PFSK-1 (cell line): ENCODE data around the gene TMIGD3.

Experiments
- FOXP2 ChIP-seq: optimal IDR thresholded peaks from 2 replicates; pipeline ENCODE3; 2011; ENCODE audit warnings: borderline replicate concordance, control low read depth, inconsistent platforms; ENCODE audit not compliant: insufficient read depth; ENCODE audit errors: extremely low read length, extremely low read depth
- POLR2AphosphoS5 ChIP-seq: IDR thresholded peaks from 2 replicates; pipeline ENCODE4 v1.6.1; 2012; ENCODE audit warnings: low read depth, mild to moderate bottlenecking, control low read depth, low read length, moderate library complexity
- SIN3A ChIP-seq: IDR thresholded peaks from 2 replicates; pipeline ENCODE4 v1.6.1; 2012; ENCODE audit warnings: mild to moderate bottlenecking, low read length, moderate library complexity, borderline replicate concordance; ENCODE audit not compliant: insufficient read depth
- TAF1 ChIP-seq: IDR thresholded peaks from 2 replicates; pipeline ENCODE4 v1.6.1; 2012; ENCODE audit warnings: low read length, control low read depth, borderline replicate concordance; ENCODE audit not compliant: insufficient read depth
- TF ChIP-seq, protein P1 (sequence below), 2 experiments: IDR thresholded peaks; 2 replicates each; pipeline versions ENCODE4 v1.6.1 to v1.8.0; 2011 to 2012; ENCODE audit warnings: low read depth in 2 of 2, low read length in 2 of 2, control low read depth in 1 of 2, inconsistent platforms in 1 of 2, mild to moderate bottlenecking in 1 of 2, moderate library complexity in 1 of 2; ENCODE audit not compliant: insufficient read depth in 1 of 2

- TF ChIP-seq TAF1 (no peak), POLR2AphosphoS5 (no peak), SIN3A (no peak), FOXP2 (no peak)
- TF ChIP-seq, protein P1, sequence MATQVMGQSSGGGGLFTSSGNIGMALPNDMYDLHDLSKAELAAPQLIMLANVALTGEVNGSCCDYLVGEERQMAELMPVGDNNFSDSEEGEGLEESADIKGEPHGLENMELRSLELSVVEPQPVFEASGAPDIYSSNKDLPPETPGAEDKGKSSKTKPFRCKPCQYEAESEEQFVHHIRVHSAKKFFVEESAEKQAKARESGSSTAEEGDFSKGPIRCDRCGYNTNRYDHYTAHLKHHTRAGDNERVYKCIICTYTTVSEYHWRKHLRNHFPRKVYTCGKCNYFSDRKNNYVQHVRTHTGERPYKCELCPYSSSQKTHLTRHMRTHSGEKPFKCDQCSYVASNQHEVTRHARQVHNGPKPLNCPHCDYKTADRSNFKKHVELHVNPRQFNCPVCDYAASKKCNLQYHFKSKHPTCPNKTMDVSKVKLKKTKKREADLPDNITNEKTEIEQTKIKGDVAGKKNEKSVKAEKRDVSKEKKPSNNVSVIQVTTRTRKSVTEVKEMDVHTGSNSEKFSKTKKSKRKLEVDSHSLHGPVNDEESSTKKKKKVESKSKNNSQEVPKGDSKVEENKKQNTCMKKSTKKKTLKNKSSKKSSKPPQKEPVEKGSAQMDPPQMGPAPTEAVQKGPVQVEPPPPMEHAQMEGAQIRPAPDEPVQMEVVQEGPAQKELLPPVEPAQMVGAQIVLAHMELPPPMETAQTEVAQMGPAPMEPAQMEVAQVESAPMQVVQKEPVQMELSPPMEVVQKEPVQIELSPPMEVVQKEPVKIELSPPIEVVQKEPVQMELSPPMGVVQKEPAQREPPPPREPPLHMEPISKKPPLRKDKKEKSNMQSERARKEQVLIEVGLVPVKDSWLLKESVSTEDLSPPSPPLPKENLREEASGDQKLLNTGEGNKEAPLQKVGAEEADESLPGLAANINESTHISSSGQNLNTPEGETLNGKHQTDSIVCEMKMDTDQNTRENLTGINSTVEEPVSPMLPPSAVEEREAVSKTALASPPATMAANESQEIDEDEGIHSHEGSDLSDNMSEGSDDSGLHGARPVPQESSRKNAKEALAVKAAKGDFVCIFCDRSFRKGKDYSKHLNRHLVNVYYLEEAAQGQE (IDR thresholded peaks at IDR 0.05; ENCODE audit: insufficient read depth in 1 of 2, low read depth in 2 of 2, low read length in 2 of 2): no peak
These were observed 6.6 kb upstream of the TMIGD3 start for GRCh38 chr1:111509997-111510375.
